Fibroblast of lung (primary cell): ENCODE measurements around the gene CDH4. TPM values are rescaled to one million over a fixed set of nuclear protein-coding genes. Genes with fewer than 3 reads are reported as not detected.

ENCODE experiments used
- DNase-seq, 2 donors: peaks; one replicate each; pipeline versions ENCODE4 v3.0.0 to v3.0.0-alpha.2; 2010; ENCODE audit warnings: low read depth in 2 of 2
- H2AFZ ChIP-seq: 2 replicates; pipeline ENCODE4 v1.5.1; 2012; ENCODE audit warnings: low read length, control low read depth, inconsistent platforms
- H3K27ac ChIP-seq: 2 replicates; pipeline ENCODE4 v1.5.1; 2011; ENCODE audit warnings: low read length, control low read depth; ENCODE audit not compliant: insufficient read depth
- H3K27me3 ChIP-seq: 2 replicates; pipeline ENCODE4 v1.5.1; 2011; ENCODE audit warnings: mild to moderate bottlenecking, low read length; ENCODE audit not compliant: control insufficient read depth, insufficient read depth
- H3K36me3 ChIP-seq: 2 replicates; pipeline ENCODE4 v1.5.1; 2011; ENCODE audit warnings: low read length; ENCODE audit not compliant: control insufficient read depth, insufficient read depth
- H3K4me1 ChIP-seq: 2 replicates; pipeline ENCODE4 v1.5.1; 2011; ENCODE audit warnings: low read length; ENCODE audit not compliant: control insufficient read depth, insufficient read depth; ENCODE audit errors: extremely low read depth
- H3K4me2 ChIP-seq: 2 replicates; pipeline ENCODE4 v1.5.1; 2011; ENCODE audit warnings: low read length, control low read depth; ENCODE audit not compliant: insufficient read depth; ENCODE audit errors: extremely low read depth
- H3K4me3 ChIP-seq, 4 experiments: fragments of 200-600 bp in 1 of 4; sonication (generic) in 1 of 4; replicated peaks in 1 of 4; 2 replicates each; pipeline ENCODE4 v1.5.1; 2011 to 2016; ENCODE audit warnings: low read length in 4 of 4, low read depth in 3 of 4, mild to moderate bottlenecking in 3 of 4, control low read depth in 2 of 4, inconsistent platforms in 1 of 4, mixed read lengths in 1 of 4; ENCODE audit not compliant: insufficient read depth in 1 of 4; ENCODE audit errors: control extremely low read depth in 1 of 4
- H3K79me2 ChIP-seq: 2 replicates; pipeline ENCODE4 v1.5.1; 2012; ENCODE audit warnings: mild to moderate bottlenecking, low read length, inconsistent platforms; ENCODE audit not compliant: control insufficient read depth, insufficient read depth
- H3K9ac ChIP-seq: 2 replicates; pipeline ENCODE4 v1.5.1; 2011; ENCODE audit warnings: mild to moderate bottlenecking, low read length, control low read depth; ENCODE audit not compliant: insufficient read depth
- H3K9me3 ChIP-seq: 2 replicates; pipeline ENCODE4 v1.5.1; 2012; ENCODE audit warnings: low read depth, low read length; ENCODE audit not compliant: control insufficient read depth, insufficient read depth
- H4K20me1 ChIP-seq: 2 replicates; pipeline ENCODE4 v1.5.1; 2011; ENCODE audit warnings: low read length; ENCODE audit not compliant: control insufficient read depth, insufficient read depth; ENCODE audit errors: extremely low read depth
- EZH2 ChIP-seq: IDR thresholded peaks from 2 replicates; pipeline ENCODE4 v1.5.1; 2012; ENCODE audit warnings: low read length, control low read depth, mild to moderate bottlenecking; ENCODE audit errors: missing control alignments
- polyA plus RNA-seq, 2 donors: library from polyadenylated mRNA; depleted of rRNA in 1 of 2; stranded (reverse) in 1 of 2; unstranded in 1 of 2; fragments of >200 nt; gene quantifications; 2 replicates each; pipeline ENCODE4 v1.2.1, GENCODE V29; 2011 to 2012; ENCODE audit warnings: missing spikeins in 1 of 2
- total RNA-seq: library from RNA; depleted of rRNA; stranded (reverse); fragments of >200 nt; gene quantifications from 2 replicates; pipeline ENCODE4 v1.2.1, GENCODE V29; 2014
- TF ChIP-seq, protein P1 (sequence below), 2 donors: IDR thresholded peaks in 1 of 2; conservative IDR thresholded peaks in 1 of 2; 1 replicate in 1 of 2; 2 replicates in 1 of 2; pipeline ENCODE4 v1.5.1; 2011 to 2012; ENCODE audit warnings: low read length in 2 of 2, control low read depth in 1 of 2, inconsistent platforms in 1 of 2, low read depth in 1 of 2, mild to moderate bottlenecking in 1 of 2

Gene CDH4
- total and polyA plus RNA-seq, 2 donors (not counting 1 experiment from before 2014, with no cell fraction given): 4.8 to 6.8 TPM

DNA sequence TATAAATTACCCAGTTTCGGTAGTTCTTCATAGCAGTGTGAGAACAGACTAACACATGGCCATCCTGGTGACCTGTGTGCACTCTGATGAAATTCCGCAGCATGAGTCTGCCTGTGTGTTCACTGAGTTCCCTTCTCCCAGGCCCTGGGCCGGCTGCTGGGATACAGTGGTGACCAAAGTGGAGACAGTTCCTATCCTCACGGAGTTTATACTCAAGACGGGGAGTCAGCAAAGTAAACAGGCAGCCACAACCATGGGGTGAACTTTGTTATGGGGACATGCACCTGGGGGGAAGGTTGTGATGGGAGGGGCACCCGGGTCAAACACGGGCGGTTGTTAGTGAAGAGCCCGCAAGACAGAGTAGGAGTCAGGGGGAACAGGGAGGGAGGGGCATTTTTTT lies 202.0 kb downstream of the CDH4 start:
- Histone ChIP-seq H3K9me3 (no peaks in the 10 kb centered on the region), H3K4me2 (no peak overlapping the region), H3K27me3 (no peaks in the 10 kb centered on the region), H3K9ac (no peak overlapping the region), H3K36me3 (no peaks in the 10 kb centered on the region), H2AFZ (no peak overlapping the region), H3K4me1 (no peaks in the 10 kb centered on the region), H3K79me2 (peaks cover 3% of the 10 kb centered on the region), H4K20me1 (no peaks in the 10 kb centered on the region), H3K27ac (no peak overlapping the region), H3K4me3 (no peak overlapping the region)
- no peak for DNase-seq
- TF ChIP-seq EZH2: no peak
- TF ChIP-seq, protein P1, sequence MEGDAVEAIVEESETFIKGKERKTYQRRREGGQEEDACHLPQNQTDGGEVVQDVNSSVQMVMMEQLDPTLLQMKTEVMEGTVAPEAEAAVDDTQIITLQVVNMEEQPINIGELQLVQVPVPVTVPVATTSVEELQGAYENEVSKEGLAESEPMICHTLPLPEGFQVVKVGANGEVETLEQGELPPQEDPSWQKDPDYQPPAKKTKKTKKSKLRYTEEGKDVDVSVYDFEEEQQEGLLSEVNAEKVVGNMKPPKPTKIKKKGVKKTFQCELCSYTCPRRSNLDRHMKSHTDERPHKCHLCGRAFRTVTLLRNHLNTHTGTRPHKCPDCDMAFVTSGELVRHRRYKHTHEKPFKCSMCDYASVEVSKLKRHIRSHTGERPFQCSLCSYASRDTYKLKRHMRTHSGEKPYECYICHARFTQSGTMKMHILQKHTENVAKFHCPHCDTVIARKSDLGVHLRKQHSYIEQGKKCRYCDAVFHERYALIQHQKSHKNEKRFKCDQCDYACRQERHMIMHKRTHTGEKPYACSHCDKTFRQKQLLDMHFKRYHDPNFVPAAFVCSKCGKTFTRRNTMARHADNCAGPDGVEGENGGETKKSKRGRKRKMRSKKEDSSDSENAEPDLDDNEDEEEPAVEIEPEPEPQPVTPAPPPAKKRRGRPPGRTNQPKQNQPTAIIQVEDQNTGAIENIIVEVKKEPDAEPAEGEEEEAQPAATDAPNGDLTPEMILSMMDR (conservative IDR thresholded peaks at IDR 0.05 in 1 of 2, IDR thresholded peaks at IDR 0.05 in 1 of 2; ENCODE audit: low read depth in 1 of 2, low read length in 2 of 2): no peak

DNA sequence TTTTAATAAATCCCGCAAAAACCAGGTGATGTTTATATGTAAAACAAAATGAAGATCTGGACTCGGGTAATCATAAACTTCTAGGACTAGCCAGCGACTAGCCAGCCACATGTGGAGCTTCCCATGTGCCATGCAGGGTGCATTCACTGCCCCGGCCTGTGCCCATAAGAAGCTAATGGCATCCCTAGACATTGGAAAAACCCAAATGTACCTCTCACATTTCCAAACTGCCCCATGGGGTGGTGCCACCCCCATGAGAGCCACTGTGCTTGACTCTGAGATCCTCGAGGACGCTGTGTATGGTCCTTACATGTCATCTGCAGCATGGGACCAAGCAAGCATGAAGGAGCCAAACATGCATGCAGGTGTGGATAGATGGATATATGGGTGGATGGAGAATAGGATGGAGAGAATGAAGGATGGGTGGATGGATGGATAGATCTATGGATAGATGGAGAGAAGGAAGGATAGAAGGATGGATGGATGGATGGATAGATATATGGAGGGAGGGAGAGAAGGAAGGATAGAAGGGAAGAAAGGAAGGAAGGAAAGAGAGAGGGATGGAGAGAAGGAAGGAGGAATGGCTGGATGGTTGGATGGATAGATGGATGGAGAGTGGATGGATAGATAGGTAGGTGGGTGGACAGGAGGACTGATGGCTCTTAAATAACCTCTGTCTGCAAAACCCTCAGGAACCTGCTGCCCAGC lies 203.6 kb downstream of the CDH4 start:
- H3K36me3 ChIP-seq: no peaks in the 10 kb centered on the region
- TF ChIP-seq EZH2: no peak
- TF ChIP-seq, protein P1 (conservative IDR thresholded peaks at IDR 0.05 in 1 of 2, IDR thresholded peaks at IDR 0.05 in 1 of 2; ENCODE audit: low read depth in 1 of 2, low read length in 2 of 2): no peak
- H3K4me2 ChIP-seq: no peak overlapping the region
- H3K9ac ChIP-seq: no peak overlapping the region
- no peaks in the 10 kb centered on the region for H3K4me1 ChIP-seq
- no peaks in the 10 kb centered on the region for H3K9me3 ChIP-seq
- H3K4me3 ChIP-seq: no peak overlapping the region
- no peak overlapping the region for H2AFZ ChIP-seq
- no peak for DNase-seq
- H4K20me1 ChIP-seq: no peaks in the 10 kb centered on the region
- H3K27ac ChIP-seq: no peak overlapping the region
- peaks cover 3% of the 10 kb centered on the region for H3K79me2 ChIP-seq
- no peaks in the 10 kb centered on the region for H3K27me3 ChIP-seq

DNA sequence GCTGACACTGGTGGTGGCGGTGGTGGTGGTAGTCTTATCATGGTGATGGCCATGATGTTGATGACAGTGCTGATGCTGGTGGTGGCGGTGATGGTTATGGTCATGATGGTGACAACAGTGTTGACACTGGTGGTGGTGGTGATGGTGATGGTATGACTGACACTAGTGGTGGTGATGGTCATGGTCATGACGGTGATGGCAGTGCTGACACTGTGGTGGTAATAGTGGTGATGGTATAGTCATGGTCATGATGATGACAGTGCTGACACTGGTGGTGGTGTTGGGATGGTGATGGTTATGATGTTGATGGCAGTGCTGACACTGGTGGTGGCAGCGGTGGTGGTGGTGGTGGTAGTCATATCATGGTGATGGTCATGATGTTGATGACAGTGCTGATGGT lies 205.7 kb downstream of the CDH4 start:
- no peak overlapping the region for H2AFZ ChIP-seq
- DNase-seq: no peak
- H3K27ac ChIP-seq: no peak overlapping the region
- H3K79me2 ChIP-seq: peaks cover 3% of the 10 kb centered on the region
- H3K36me3 ChIP-seq: no peaks in the 10 kb centered on the region
- no peak overlapping the region for H3K4me3 ChIP-seq
- H4K20me1 ChIP-seq: no peaks in the 10 kb centered on the region
- TF ChIP-seq, protein P1 (conservative IDR thresholded peaks at IDR 0.05 in 1 of 2, IDR thresholded peaks at IDR 0.05 in 1 of 2; ENCODE audit: low read depth in 1 of 2, low read length in 2 of 2): no peak
- no peak for TF ChIP-seq EZH2
- no peaks in the 10 kb centered on the region for H3K27me3 ChIP-seq
- no peaks in the 10 kb centered on the region for H3K9me3 ChIP-seq
- no peak overlapping the region for H3K9ac ChIP-seq
- no peaks in the 10 kb centered on the region for H3K4me1 ChIP-seq
- H3K4me2 ChIP-seq: no peak overlapping the region
